ACC112 (cell line): ENCODE results near the gene BTN3A1.
A peak's percentile ranks its signal among the peaks of the same experiment; 100 is the strongest.

Experiments used
- H2AFZ ChIP-seq: fragments of 200-600 bp; sonication (generic); one replicate; pipeline ENCODE4 v1.6.0; 2017; ENCODE audit warnings: antibody characterized with exemption, low read length; ENCODE audit not compliant: unreplicated experiment
- H3K27ac ChIP-seq: fragments of 200-600 bp; sonication (generic); 2 replicates; pipeline ENCODE4 v1.5.1; 2014; ENCODE audit warnings: low read depth, mild to moderate bottlenecking, antibody characterized with exemption, low read length, moderate library complexity
- H3K27me3 ChIP-seq: fragments of 200-600 bp; sonication (generic); 2 replicates; pipeline ENCODE4 v1.6.1; 2014; ENCODE audit warnings: mild to moderate bottlenecking, antibody characterized with exemption, low read length, moderate library complexity, mixed read lengths; ENCODE audit not compliant: insufficient read depth
- H3K36me3 ChIP-seq: fragments of 200-600 bp; sonication (generic); 2 replicates; pipeline ENCODE4 v1.6.1; 2016; ENCODE audit warnings: mild to moderate bottlenecking, antibody characterized with exemption, low read length, moderate library complexity, mixed read lengths; ENCODE audit not compliant: insufficient read depth
- H3K4me1 ChIP-seq: fragments of 200-600 bp; sonication (generic); one replicate; pipeline ENCODE4 v1.6.1; 2016; ENCODE audit warnings: low read length, mixed read lengths; ENCODE audit not compliant: insufficient read depth, unreplicated experiment, control insufficient read depth
- H3K4me3 ChIP-seq: fragments of 200-600 bp; sonication (generic); 2 replicates; pipeline ENCODE4 v1.5.1; 2014; ENCODE audit warnings: mild to moderate bottlenecking, low read depth, low read length
- H3K79me2 ChIP-seq: fragments of 200-600 bp; sonication (generic); one replicate; pipeline ENCODE4 v1.6.0; 2016; ENCODE audit warnings: low read length; ENCODE audit not compliant: control insufficient read depth, unreplicated experiment, insufficient read depth

BTN3A1 gene

DNA sequence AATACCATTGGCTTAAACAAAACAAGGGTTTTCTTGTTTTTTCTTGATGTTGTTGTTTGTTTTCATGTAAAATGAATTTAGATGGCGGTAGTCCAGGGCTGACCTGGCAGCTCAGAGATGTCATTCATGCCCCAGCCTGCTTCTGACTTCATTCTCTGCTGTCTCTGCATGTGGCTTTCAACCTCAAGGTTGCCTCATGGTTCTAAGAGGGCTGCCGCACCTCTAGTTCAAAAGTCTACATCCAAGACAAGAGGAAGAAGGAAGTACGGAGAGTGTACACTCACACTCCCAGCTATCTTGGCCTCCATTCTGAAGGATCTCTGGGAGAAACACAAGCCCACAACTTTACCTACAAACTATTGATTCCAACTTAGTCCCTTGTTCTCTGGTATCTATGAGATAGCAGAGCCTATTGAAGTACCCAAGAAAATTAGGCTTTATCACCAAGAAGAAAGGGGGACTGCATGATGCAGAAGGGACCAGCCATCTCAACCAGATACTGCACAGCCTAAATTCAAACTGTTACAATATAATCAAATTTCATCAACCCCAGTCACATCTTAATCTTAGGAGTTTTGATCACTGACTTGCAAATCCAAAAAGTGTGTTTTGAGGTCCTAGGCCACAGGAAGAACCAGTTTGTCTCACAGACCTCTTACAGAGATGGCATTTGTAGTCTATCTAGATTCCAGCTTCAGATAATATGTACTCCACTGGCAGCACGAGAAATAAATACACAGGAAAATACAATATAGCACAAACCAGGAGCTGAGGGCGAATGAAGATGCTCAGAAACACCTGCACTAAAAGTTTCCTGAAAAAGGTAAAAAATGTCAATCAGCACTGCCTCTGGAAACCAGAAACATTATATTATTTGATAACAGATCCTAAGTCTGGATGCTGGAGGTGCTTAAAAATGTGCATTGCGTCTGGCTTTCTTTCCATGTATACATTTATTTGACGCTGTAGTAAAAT is 37.4 kb downstream of the BTN3A1 start:
- Histone ChIP-seq H2AFZ (peak overlapping the region; percentile 55), H3K4me1 (peaks cover 15% of the 10 kb centered on the region), H3K4me3 (peak overlapping the region; percentile 82), H3K36me3 (peaks cover 7% of the 10 kb centered on the region), H3K79me2 (peaks cover 15% of the 10 kb centered on the region), H3K27me3 (no peaks in the 10 kb centered on the region), H3K27ac (peak overlapping the region; percentile 85)

DNA sequence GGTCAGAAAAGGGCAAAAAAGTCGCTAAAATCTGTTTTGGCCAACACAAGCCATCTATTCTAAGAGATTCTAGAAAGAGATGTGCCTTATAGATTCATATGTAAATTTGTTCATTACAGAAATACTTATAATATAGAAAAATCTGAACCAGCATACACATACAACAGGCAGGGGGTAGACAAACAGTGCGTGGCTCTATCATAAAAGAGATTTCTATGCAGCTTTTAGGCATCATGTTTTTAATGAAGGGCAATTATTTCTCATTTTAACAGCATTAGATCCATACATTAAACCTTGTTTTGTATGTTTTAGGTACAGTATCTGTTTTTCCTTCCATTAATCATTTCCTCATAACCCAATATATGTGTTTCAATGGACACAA is 38.9 kb downstream of the BTN3A1 start:
- no peaks in the 10 kb centered on the region for H3K27me3 ChIP-seq
- H3K4me3 ChIP-seq = peak overlapping the region; percentile 82

DNA sequence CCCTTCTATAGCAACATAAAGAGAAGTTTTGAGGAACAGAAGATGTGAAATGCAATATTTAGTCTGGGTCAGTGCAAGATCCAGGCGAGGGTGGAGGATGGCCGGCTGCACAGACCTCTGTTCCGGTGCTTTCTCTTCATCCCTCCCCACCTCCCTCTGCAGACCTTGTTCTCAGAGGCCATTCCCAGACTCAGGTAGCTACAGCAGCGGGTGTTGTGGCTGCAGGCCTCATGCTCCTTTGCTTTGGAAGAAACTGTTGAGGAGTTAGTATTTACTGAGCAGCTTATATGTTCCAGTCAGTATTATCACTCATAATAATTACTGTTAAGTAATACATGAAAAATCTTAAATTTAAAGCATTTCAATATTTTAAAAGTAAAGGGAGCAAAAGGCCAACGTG is 39.9 kb downstream of the BTN3A1 start:
- no peak overlapping the region for H3K27ac ChIP-seq
- no peak overlapping the region for H2AFZ ChIP-seq
- H3K4me3 ChIP-seq = peak overlapping the region; percentile 82
- H3K79me2 ChIP-seq = peaks cover 15% of the 10 kb centered on the region
- H3K36me3 ChIP-seq = 0 out of 2 replicates have a peak, but pooled peaks cover 5% of the 10 kb centered on the region
- no peaks in the 10 kb centered on the region for H3K27me3 ChIP-seq
- H3K4me1 ChIP-seq = peaks cover 15% of the 10 kb centered on the region

More for the DNA sequence above, 38.9 kb downstream of the BTN3A1 start:
- H3K27ac ChIP-seq = peak overlapping the region; percentile 85
- peaks cover 15% of the 10 kb centered on the region for H3K79me2 ChIP-seq
- H3K36me3 ChIP-seq = 0 out of 2 replicates have a peak, but pooled peaks cover 5% of the 10 kb centered on the region
- peaks cover 15% of the 10 kb centered on the region for H3K4me1 ChIP-seq
- H2AFZ ChIP-seq = no peak overlapping the region

DNA sequence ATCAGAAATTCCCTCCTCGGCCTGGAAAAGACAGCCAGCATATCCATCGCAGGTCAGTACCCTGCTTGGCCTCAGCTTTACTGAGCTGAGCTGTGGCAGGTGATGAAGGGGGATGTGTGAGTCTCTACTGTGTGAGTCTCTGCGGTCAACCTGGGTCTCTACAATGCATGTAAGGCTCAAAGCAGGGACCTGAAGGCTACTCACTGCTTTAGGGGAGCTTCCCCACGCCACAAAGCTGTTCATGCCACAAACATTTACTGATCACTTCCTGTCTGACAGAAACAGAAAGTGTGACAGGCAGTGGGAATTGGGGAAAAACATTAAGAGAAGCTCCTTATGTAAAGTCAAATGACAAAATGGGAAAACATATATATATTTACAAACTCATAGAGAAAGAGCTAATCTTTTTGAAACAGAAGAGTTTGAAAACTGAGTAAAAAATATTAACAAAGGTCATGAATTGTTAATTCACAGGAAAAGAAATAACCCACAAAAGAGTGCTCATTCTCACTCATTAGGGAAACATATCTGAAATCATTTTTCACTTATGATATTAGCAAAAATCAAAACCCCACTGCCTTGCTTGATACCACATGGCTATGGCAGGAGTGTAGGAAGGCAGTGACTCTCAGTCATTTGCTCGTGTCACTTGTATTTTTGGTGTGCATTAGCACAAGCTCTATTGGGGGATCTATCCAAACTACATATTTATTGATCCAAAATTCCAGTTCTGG is 44.0 kb downstream of the BTN3A1 start:
- Histone ChIP-seq H3K79me2 (peaks cover 15% of the 10 kb centered on the region), H3K36me3 (peaks cover 16% of the 10 kb centered on the region; the same call in 1 of the 2 replicates), H3K4me3 (no peak overlapping the region), H3K27me3 (no peaks in the 10 kb centered on the region), H3K27ac (no peak overlapping the region), H3K4me1 (peaks cover 7% of the 10 kb centered on the region), H2AFZ (no peak overlapping the region)

DNA sequence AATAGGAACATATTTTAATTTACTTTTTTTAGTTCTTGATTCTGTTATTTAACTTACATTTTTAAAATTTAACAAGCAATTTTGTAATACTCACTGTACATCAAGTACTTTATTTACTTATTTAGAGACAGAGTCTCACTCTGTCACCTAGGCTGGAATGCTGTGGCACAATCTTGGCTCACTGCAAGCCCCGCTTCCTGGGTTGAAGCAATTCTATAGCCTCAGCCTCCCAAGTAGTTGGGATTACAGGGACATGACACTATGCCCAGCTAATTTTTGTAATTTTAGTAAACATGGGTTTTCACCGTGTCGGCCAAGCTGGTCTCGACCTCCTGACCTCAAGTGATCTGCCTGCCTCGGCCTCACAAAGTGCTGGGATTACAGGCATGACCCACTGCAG is 45.2 kb downstream of the BTN3A1 start:
- Histone ChIP-seq H3K27me3 (no peaks in the 10 kb centered on the region), H3K36me3 (peaks cover 16% of the 10 kb centered on the region; the same call in 1 of the 2 replicates), H3K4me1 (peaks cover 5% of the 10 kb centered on the region), H2AFZ (no peak overlapping the region), H3K79me2 (peaks cover 6% of the 10 kb centered on the region), H3K27ac (no peak overlapping the region), H3K4me3 (no peak overlapping the region)

DNA sequence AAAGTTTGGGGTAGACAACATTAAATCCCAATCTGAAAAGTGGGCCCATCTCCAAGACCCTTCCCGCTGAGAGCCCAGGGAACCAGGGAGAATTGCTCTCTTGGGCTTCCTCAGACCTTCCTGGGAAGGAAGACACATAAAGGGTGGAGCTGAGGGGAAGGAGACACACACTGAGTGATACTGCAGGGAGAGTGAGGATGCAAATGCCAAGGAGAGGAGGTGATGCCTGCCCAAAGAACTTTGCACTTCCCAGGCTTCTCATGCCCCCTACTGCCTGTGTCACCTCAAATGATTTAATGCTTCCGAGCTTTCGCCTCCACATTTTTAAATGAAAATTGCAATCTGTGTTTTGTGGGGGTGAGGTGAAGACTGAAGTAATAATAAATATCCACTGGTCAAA is 48.2 kb downstream of the BTN3A1 start:
- Histone ChIP-seq H3K27ac (no peak overlapping the region), H3K36me3 (peaks cover 11% of the 10 kb centered on the region; the same call in 1 of the 2 replicates), H3K4me3 (no peak overlapping the region), H3K27me3 (no peaks in the 10 kb centered on the region), H3K79me2 (no peaks in the 10 kb centered on the region), H3K4me1 (peaks cover 10% of the 10 kb centered on the region), H2AFZ (no peak overlapping the region)

DNA sequence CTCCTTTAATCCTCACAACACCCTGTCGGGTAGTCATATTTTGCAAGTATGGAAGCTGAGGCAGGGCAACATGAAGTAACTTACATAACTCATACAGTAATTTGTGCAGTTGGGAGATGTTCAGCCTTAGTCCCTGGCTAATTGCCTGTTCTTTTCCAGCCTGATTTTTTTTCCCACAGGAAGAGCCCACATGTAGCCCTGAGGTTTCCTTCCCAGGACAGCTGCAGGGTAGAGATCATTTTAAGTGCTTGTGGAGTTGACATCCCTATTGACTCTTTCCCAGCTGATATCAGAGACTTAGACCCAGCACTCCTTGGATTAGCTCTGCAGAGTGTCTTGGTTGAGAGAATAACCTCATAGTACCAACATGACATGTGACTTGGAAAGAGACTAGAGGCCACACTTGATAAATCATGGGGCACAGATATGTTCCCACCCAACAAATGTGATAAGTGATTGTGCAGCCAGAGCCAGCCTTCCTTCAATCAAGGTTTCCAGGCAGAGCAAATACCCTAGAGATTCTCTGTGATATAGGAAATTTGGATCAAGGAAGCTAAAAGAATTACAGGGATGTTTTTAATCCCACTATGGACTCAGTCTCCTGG is 50.7 kb downstream of the BTN3A1 start:
- H3K4me1 ChIP-seq = peaks cover 24% of the 10 kb centered on the region
- H3K4me3 ChIP-seq = no peak overlapping the region
- H3K27me3 ChIP-seq = no peaks in the 10 kb centered on the region
- H2AFZ ChIP-seq = no peak overlapping the region
- H3K27ac ChIP-seq = no peak overlapping the region
- H3K79me2 ChIP-seq = no peaks in the 10 kb centered on the region
- peaks cover 9% of the 10 kb centered on the region; the same call in 1 of the 2 replicates for H3K36me3 ChIP-seq

DNA sequence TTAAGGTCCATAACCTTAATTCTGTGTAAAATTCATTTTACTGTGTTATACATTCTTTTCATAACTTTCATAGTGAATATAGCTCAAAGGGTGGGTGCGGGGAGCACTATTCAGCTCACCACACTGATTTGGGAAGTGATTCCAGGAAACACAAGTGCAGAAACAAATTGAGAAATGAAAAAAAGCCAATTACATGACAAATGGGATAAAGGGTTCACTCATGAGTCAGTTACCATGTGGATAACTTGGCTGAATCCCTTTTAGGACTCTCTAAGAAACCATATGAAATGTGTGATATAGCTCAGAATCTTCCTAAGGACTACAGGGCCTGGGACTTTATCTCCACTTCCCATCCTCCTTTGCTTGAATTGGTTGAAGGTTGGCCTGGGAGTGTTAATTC is 52.6 kb downstream of the BTN3A1 start:
- H3K79me2 ChIP-seq = peaks cover 17% of the 10 kb centered on the region
- no peak overlapping the region for H3K27ac ChIP-seq
- H3K4me1 ChIP-seq = peaks cover 32% of the 10 kb centered on the region
- no peak overlapping the region for H3K4me3 ChIP-seq
- no peaks in the 10 kb centered on the region for H3K27me3 ChIP-seq
- no peak overlapping the region for H2AFZ ChIP-seq
- peaks cover 2% of the 10 kb centered on the region; the same call in 1 of the 2 replicates for H3K36me3 ChIP-seq

DNA sequence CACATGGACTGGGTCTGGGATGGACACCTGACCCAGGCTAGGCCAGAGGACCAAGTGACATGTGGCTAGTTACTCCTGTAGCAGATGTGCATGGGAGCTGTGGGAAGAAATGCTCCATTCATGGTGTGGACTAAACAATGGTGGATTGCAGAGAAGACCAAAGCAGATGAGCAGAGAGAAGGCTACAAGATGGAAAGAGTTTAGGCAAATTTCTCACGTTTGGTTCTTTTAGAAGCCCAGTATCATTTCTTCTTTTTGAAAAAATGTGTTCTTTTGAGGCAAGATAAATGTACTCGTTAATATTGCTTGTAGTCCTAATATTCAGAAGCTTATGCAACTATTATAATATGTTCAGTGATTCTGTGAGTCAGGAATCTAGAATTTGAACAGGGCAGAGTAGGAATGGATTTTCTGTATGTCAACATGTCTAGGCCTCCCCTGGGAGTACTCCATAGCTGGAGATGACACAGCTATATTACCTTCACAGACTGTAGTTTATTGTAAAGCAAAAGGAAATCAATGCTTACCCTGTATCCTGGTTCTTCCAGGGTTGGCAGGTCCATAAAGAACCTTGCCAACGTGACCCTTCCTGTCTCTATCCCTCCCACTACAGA is 53.4 kb downstream of the BTN3A1 start:
- Histone ChIP-seq H3K4me3 (no peak overlapping the region), H3K36me3 (peaks cover 8% of the 10 kb centered on the region), H3K4me1 (peaks cover 40% of the 10 kb centered on the region), H3K27me3 (no peaks in the 10 kb centered on the region), H2AFZ (no peak overlapping the region), H3K27ac (no peak overlapping the region), H3K79me2 (peaks cover 25% of the 10 kb centered on the region)

DNA sequence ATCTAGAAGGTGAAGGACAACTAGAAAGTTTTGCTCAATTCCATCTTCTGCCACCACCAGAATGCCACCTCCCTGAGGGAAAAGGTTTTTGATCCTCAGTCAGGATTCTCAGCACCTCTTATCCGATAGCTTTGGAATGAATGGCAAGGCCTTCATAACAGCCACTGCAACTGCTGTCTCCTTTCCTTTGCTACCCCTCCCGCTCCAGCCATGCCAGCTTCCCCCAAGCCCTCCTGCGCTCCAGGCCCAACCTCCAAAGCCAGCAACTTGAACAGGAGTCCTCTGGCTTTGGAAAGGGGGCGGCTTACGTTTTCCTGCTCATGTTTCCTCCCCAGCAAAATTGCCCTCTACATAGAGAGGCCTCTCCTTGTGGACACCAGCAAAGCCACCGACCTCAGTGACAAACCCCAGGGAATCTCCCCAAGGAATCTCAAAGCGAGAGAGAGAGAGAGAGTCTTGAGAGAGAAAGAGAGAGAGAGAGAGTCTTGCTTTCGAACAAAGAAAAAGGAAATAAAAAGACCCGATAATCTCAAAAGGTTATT is 55.3 kb downstream of the BTN3A1 start:
- Histone ChIP-seq H3K36me3 (peaks cover 24% of the 10 kb centered on the region), H3K27me3 (no peaks in the 10 kb centered on the region), H3K27ac (peak overlapping the region; percentile 63), H3K79me2 (peaks cover 38% of the 10 kb centered on the region), H3K4me1 (peaks cover 50% of the 10 kb centered on the region), H3K4me3 (peak overlapping the region; percentile 78), H2AFZ (peak overlapping the region; percentile 48)
